Measurements from ENCODE around the gene HECTD3. TPM values are rescaled to one million over a fixed set of nuclear protein-coding genes. Genes with fewer than 3 reads are reported as not detected.

The HECTD3 gene
- total and polyA plus RNA-seq, 9 of the 15 experiments (the other 6 are each of a cell fraction or from before 2014, with no cell fraction given), result 6.3 to 50.8 (median 18.9) TPM

DNA sequence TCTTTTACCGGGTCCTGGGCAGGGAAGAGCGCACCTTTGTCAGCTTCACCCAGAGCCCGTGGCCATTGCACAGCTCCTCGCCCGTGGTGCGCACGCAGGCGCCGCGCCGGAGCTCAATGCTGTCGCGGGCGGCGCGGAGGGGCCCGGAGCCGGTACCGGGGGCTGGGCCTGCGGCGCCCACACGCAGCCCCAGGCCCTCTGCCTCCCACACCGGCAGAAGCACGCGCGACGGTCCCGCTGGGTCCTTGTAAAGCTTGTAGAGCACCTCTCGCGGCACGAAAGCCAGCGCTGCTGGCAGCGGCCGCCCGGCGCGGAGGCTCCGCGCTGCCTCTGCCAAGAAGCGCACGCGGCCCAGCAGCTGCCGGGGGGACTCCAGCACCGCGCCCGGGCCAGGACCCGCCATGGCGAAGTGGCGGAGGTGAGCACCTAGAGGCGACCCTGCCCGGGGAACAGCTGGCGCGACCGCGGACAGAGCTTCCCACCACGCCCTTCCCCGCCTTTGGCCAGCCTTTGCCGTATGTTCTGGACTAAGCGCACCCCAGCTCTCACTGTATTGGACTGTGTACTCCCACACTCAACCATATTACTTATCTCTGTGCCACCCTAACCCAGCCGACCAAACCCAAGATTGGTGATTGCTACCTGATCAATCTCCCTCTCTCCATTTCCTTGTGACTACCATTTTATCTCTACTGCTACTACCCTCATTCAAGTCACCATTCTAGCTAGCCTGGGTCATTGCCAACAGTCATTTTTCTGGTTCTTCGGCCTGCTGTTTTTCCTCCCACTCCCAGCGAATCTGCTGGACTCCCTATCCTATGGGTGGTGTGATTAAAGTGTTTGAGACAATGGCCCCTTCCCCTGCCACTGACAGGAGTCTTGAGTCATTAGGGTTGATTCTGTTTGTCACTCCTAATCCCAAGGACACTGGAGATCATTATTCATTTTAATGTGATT, at the start of gene HECTD3 (continued):
- TF ChIP-seq CEBPG (CRISPR knock-in tag; IDR thresholded peaks at IDR 0.05), result no peak
- TF ChIP-seq CEBPG (tag; conservative IDR thresholded peaks at IDR 0.05 in 1 of 2, IDR thresholded peaks at IDR 0.05 in 1 of 2), result no peak
- TF ChIP-seq ZNF316 (IDR thresholded peaks at IDR 0.05), result no peak
- no peak for TF ChIP-seq HNRNPUL1 (IDR thresholded peaks at IDR 0.05; ENCODE audit: low read length)
- TF ChIP-seq, protein P1, sequence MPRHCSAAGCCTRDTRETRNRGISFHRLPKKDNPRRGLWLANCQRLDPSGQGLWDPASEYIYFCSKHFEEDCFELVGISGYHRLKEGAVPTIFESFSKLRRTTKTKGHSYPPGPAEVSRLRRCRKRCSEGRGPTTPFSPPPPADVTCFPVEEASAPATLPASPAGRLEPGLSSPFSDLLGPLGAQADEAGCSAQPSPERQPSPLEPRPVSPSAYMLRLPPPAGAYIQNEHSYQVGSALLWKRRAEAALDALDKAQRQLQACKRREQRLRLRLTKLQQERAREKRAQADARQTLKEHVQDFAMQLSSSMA (CRISPR knock-in tag; IDR thresholded peaks at IDR 0.05), result no peak
- TF ChIP-seq ZEB2 (IDR thresholded peaks at IDR 0.05), result 0 out of 2 replicates have a peak, but pooled peaks have one; percentile 56
- no peak for TF ChIP-seq RFX7 (CRISPR knock-in tag; IDR thresholded peaks at IDR 0.05)
- no peak for TF ChIP-seq PURB (CRISPR knock-in tag; IDR thresholded peaks at IDR 0.05; ENCODE audit: low read depth)
- no peak; a peak in 1 of 4 replicates for TF ChIP-seq TBL1XR1 (IDR thresholded peaks at IDR 0.05; ENCODE audit: low read length in 2 of 2)
- TF ChIP-seq CBX1 (IDR thresholded peaks at IDR 0.05; ENCODE audit: low read depth), result no peak
- no peak for TF ChIP-seq ASH1L (IDR thresholded peaks at IDR 0.05; ENCODE audit: borderline replicate concordance, low read depth, partially characterized antibody)
- TF ChIP-seq, protein P2, sequence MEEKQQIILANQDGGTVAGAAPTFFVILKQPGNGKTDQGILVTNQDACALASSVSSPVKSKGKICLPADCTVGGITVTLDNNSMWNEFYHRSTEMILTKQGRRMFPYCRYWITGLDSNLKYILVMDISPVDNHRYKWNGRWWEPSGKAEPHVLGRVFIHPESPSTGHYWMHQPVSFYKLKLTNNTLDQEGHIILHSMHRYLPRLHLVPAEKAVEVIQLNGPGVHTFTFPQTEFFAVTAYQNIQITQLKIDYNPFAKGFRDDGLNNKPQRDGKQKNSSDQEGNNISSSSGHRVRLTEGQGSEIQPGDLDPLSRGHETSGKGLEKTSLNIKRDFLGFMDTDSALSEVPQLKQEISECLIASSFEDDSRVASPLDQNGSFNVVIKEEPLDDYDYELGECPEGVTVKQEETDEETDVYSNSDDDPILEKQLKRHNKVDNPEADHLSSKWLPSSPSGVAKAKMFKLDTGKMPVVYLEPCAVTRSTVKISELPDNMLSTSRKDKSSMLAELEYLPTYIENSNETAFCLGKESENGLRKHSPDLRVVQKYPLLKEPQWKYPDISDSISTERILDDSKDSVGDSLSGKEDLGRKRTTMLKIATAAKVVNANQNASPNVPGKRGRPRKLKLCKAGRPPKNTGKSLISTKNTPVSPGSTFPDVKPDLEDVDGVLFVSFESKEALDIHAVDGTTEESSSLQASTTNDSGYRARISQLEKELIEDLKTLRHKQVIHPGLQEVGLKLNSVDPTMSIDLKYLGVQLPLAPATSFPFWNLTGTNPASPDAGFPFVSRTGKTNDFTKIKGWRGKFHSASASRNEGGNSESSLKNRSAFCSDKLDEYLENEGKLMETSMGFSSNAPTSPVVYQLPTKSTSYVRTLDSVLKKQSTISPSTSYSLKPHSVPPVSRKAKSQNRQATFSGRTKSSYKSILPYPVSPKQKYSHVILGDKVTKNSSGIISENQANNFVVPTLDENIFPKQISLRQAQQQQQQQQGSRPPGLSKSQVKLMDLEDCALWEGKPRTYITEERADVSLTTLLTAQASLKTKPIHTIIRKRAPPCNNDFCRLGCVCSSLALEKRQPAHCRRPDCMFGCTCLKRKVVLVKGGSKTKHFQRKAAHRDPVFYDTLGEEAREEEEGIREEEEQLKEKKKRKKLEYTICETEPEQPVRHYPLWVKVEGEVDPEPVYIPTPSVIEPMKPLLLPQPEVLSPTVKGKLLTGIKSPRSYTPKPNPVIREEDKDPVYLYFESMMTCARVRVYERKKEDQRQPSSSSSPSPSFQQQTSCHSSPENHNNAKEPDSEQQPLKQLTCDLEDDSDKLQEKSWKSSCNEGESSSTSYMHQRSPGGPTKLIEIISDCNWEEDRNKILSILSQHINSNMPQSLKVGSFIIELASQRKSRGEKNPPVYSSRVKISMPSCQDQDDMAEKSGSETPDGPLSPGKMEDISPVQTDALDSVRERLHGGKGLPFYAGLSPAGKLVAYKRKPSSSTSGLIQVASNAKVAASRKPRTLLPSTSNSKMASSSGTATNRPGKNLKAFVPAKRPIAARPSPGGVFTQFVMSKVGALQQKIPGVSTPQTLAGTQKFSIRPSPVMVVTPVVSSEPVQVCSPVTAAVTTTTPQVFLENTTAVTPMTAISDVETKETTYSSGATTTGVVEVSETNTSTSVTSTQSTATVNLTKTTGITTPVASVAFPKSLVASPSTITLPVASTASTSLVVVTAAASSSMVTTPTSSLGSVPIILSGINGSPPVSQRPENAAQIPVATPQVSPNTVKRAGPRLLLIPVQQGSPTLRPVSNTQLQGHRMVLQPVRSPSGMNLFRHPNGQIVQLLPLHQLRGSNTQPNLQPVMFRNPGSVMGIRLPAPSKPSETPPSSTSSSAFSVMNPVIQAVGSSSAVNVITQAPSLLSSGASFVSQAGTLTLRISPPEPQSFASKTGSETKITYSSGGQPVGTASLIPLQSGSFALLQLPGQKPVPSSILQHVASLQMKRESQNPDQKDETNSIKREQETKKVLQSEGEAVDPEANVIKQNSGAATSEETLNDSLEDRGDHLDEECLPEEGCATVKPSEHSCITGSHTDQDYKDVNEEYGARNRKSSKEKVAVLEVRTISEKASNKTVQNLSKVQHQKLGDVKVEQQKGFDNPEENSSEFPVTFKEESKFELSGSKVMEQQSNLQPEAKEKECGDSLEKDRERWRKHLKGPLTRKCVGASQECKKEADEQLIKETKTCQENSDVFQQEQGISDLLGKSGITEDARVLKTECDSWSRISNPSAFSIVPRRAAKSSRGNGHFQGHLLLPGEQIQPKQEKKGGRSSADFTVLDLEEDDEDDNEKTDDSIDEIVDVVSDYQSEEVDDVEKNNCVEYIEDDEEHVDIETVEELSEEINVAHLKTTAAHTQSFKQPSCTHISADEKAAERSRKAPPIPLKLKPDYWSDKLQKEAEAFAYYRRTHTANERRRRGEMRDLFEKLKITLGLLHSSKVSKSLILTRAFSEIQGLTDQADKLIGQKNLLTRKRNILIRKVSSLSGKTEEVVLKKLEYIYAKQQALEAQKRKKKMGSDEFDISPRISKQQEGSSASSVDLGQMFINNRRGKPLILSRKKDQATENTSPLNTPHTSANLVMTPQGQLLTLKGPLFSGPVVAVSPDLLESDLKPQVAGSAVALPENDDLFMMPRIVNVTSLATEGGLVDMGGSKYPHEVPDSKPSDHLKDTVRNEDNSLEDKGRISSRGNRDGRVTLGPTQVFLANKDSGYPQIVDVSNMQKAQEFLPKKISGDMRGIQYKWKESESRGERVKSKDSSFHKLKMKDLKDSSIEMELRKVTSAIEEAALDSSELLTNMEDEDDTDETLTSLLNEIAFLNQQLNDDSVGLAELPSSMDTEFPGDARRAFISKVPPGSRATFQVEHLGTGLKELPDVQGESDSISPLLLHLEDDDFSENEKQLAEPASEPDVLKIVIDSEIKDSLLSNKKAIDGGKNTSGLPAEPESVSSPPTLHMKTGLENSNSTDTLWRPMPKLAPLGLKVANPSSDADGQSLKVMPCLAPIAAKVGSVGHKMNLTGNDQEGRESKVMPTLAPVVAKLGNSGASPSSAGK (IDR thresholded peaks at IDR 0.05), result no peak
- no peak for TF ChIP-seq SPI1 (IDR thresholded peaks at IDR 0.05; ENCODE audit: borderline replicate concordance, low read depth, low read length)
- TF ChIP-seq TFAM (CRISPR knock-in tag; conservative IDR thresholded peaks at IDR 0.05), result no peak
- TF ChIP-seq PRMT5 (CRISPR knock-in tag; IDR thresholded peaks at IDR 0.05), result no peak
- TF ChIP-seq RNF2 (IDR thresholded peaks at IDR 0.05), result no peak
